GM12864 (cell line): Measurements from ENCODE around the gene CFLAR.

ENCODE experiments used
- DNase-seq: peaks from one replicate; pipeline ENCODE4 v3.0.0-alpha.2; 2011; ENCODE audit warnings: low read depth
- H3K4me3 ChIP-seq: 2 replicates; pipeline ENCODE4 v1.5.1; 2011; ENCODE audit warnings: mild to moderate bottlenecking, low read depth, low read length, control low read depth
- CTCF ChIP-seq: IDR thresholded peaks from 2 replicates; pipeline ENCODE4 v1.5.1; 2011; ENCODE audit warnings: low read depth, mild to moderate bottlenecking, moderate library complexity, low read length, control low read depth, inconsistent platforms; ENCODE audit errors: missing control alignments

CFLAR gene

DNA sequence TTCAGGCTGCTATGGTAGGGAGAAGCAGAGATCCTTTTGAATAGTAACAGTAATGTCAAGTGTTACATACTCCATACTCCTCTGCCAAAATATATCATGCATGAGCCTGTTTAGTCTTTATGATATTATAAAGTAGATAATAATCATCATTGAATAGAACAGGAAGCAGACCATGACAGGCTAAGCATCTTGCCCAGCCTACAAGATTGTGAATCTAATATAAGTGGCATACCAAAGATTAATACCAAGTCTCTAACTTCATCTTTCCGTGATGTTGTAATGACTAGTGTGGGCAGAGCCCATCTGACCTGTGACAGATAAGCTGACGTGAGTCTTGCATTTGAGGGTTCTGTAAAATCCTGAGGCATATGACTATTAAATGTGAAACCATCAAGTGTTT is 31.1 kb upstream of the CFLAR start:
- TF ChIP-seq CTCF: no peak
- DNase-seq: no peak
- H3K4me3 ChIP-seq: no peak overlapping the region

- H3K4me3 ChIP-seq: no peak overlapping the region
- TF ChIP-seq CTCF: no peak
- DNase-seq: no peak
Observed at GRCh38 chr2:201090574-201090973, 25.4 kb upstream of the CFLAR start.

DNA sequence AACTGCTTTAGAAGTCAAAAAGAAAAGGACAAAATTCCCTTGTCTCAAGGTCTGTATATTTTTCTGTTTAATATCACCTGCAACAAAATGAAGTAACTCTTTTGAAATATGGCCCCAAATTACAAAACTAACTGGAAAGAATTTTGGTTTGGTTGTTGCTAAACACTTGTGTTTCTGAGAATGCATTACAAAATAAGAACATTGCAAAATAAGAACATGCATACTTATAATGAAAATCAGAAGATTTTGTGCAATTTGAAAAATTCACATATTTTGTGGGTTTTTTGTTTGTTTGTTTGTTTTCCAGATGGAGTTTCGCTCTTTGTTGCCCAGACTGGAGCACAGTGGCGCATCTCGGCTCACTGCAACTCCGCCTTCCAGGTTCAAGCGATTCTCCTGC is 22.4 kb upstream of the CFLAR start:
- no peak overlapping the region for H3K4me3 ChIP-seq
- no peak for DNase-seq
- TF ChIP-seq CTCF: no peak

GRCh38 chr2:201100497-201100896 is 15.5 kb upstream of the CFLAR start:
- no peak for DNase-seq
- H3K4me3 ChIP-seq: no peak overlapping the region
- no peak for TF ChIP-seq CTCF

- TF ChIP-seq CTCF: no peak
- no peak overlapping the region for H3K4me3 ChIP-seq
- no peak for DNase-seq
Observed at GRCh38 chr2:201105759-201106158, 10.2 kb upstream of the CFLAR start.

DNA sequence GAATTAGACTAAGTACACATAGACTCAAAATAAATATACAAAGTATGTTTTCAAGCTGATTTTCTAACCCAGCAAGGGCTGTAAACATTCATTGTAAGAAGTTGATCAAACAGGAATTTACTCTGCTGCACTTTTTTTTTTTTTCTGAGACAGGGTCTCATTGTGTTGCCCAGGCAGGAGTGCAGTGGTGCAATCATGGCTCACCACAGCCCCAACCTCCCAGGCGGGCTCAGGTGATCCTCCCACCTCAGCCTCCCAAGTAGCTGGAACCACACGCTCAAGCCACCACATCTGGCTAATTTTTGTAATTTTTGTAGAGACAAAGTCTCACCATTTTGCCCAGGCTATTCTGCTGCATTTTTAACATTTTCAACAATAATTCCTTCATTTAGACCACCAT is 8.3 kb upstream of the CFLAR start:
- DNase-seq: no peak
- no peak for TF ChIP-seq CTCF
- H3K4me3 ChIP-seq: no peak overlapping the region

GRCh38 chr2:201108341-201108740 is 7.6 kb upstream of the CFLAR start:
- no peak for TF ChIP-seq CTCF
- DNase-seq: no peak
- no peak overlapping the region for H3K4me3 ChIP-seq
